Natural killer cell treated with Interleukin-12 subunit alpha and Interleukin-12 subunit beta and Interleukin-15 and Interleukin-18, amount 100 ng/mL, for 72 hours (primary cell): Measurements from ENCODE around the gene PAN2. TPM values are rescaled to one million over a fixed set of nuclear protein-coding genes. Genes with fewer than 3 reads are reported as not detected.

ENCODE experiments used
- ATAC-seq, 2 donors: fragments of 150-1000 bp; cut with Tn5 transposase in 1 of 2; sonication (Bioruptor Pico), chemical (Tn5 transposase) in 1 of 2; 2 replicates each; pipeline ENCODE4 v1.10.0; 2021
- DNase-seq: peaks from one replicate; pipeline ENCODE4 v3.0.0; 2022; ENCODE audit warnings: low spot score
- H3K27ac Mint-ChIP-seq, 2 donors: 1 replicate in 1 of 2; 2 replicates in 1 of 2; pipeline ENCODE4 v1.8.0; 2022; ENCODE audit warnings: mixed read lengths in 2 of 2, mild to moderate bottlenecking in 1 of 2, moderate library complexity in 1 of 2
- H3K27me3 Mint-ChIP-seq, 2 donors: 1 replicate in 1 of 2; 2 replicates in 1 of 2; pipeline ENCODE4 v1.8.0; 2022; ENCODE audit warnings: mixed read lengths in 2 of 2
- H3K36me3 Mint-ChIP-seq: one replicate; pipeline ENCODE4 v1.8.0; 2022; ENCODE audit warnings: mixed read lengths
- H3K4me1 Mint-ChIP-seq, 2 donors: 1 replicate in 1 of 2; 2 replicates in 1 of 2; pipeline ENCODE4 v1.8.0; 2022; ENCODE audit warnings: low read depth in 2 of 2, mixed read lengths in 2 of 2, mild to moderate bottlenecking in 1 of 2
- H3K4me3 Mint-ChIP-seq: one replicate; pipeline ENCODE4 v1.8.0; 2022; ENCODE audit warnings: mixed read lengths
- H3K9me3 Mint-ChIP-seq: 2 replicates; pipeline ENCODE4 v1.8.0; 2022; ENCODE audit warnings: mixed read lengths
- total RNA-seq, 2 donors: library from RNA; stranded (reverse); gene quantifications; one replicate each; pipeline ENCODE4 v1.2.3, GENCODE V29; 2022

The PAN2 gene
- total RNA-seq, result 10 to 100 TPM; 22.8 to 42.8 TPM

DNA sequence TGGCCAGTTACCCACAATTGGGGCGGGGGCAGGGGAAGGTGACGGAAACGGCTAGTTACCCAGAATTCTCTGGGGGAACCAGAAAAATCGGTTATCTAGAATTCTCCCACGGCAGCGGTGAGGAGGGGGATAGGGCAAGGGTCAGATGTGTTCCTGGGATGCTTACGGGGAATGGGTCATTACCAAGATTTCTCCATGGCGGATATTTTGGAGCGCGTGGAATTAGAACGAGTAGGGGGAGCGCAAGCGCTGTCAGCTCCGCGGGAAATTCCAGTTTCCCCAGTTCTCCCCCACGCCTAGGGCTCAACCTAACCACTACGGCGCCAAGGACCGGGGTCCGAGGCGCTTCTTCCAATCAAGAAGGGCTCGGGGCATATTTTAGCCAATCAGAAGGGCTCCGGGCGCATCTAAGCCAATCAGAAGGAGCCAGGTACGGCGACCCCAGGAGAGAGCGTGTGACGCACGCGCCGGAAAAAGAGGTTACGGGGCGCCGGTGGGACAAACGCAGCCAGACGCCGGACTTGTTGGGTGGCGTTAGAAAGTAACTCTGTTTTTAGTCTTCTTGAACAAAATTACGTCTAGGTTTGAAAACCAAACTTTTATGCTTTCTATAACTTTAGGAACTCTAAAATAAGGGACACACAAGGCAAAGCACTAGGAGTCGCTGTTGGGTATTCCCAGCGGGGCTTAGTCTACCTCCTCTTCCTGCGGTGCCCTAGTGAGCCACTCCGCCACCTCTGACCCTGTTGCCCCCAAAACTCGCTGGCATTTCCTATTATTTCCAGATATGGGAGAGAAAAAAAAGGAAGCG is at the start of gene PAN2:
Gene PAN2 (minus strand): TSS at position 322 of the 811 bp plus-strand sequence. CDS start 906 bp downstream, outside the sequence.
- ATAC-seq, result peak; percentile 99 to 100
- Mint-ChIP-seq H3K27me3 (no peaks in the 10 kb centered on the region), H3K4me3 (peak within 1 kb of the TSS; percentile 94), H3K9me3 (no peaks in the 10 kb centered on the region), H3K4me1 (peaks cover 31 to 32% of the 10 kb centered on the region in 2 donors), H3K27ac (peak within 1 kb of the TSS; percentile 100), H3K36me3 (no peaks in the 10 kb centered on the region)
- peak; percentile 97 for DNase-seq

- H3K36me3 Mint-ChIP-seq, result no peaks in the 10 kb centered on the region
- no peaks in the 10 kb centered on the region for H3K27me3 Mint-ChIP-seq
- no peaks in the 10 kb centered on the region for H3K4me1 Mint-ChIP-seq
- no peak overlapping the region for H3K27ac Mint-ChIP-seq
- no peak overlapping the region for H3K4me3 Mint-ChIP-seq
- H3K9me3 Mint-ChIP-seq, result no peaks in the 10 kb centered on the region
- DNase-seq (no peak), ATAC-seq (no peak)
These were observed 48.8 kb upstream of the PAN2 start for GRCh38 chr12:56382611-56383010.

- no peak for ATAC-seq
- Mint-ChIP-seq H3K4me1 (no peaks in the 10 kb centered on the region), H3K27me3 (no peaks in the 10 kb centered on the region), H3K9me3 (no peaks in the 10 kb centered on the region), H3K36me3 (no peaks in the 10 kb centered on the region), H3K4me3 (no peak overlapping the region), H3K27ac (no peak overlapping the region)
- DNase-seq, result no peak
These were observed 44.2 kb upstream of the PAN2 start for GRCh38 chr12:56377989-56378316.

- Mint-ChIP-seq H3K4me3 (no peak overlapping the region), H3K27ac (no peak overlapping the region), H3K4me1 (no peaks in the 10 kb centered on the region), H3K27me3 (no peaks in the 10 kb centered on the region), H3K36me3 (no peaks in the 10 kb centered on the region), H3K9me3 (no peaks in the 10 kb centered on the region)
- ATAC-seq, result no peak
- DNase-seq, result no peak
These were observed 43.6 kb upstream of the PAN2 start for GRCh38 chr12:56377310-56377988.

GRCh38 chr12:56375598-56376434 is 42.0 kb upstream of the PAN2 start:
- no peaks in the 10 kb centered on the region for H3K4me1 Mint-ChIP-seq
- H3K27me3 Mint-ChIP-seq, result peaks cover 0 to 6% of the 10 kb centered on the region in 2 donors
- ATAC-seq (no peak), DNase-seq (no peak)
- no peaks in the 10 kb centered on the region for H3K36me3 Mint-ChIP-seq
- H3K9me3 Mint-ChIP-seq, result no peaks in the 10 kb centered on the region
- H3K4me3 Mint-ChIP-seq, result no peak overlapping the region
- no peak overlapping the region for H3K27ac Mint-ChIP-seq

GRCh38 chr12:56374726-56375597 is 41.2 kb upstream of the PAN2 start:
- DNase-seq, result no peak
- H3K4me3 Mint-ChIP-seq, result no peak overlapping the region
- H3K36me3 Mint-ChIP-seq, result no peaks in the 10 kb centered on the region
- no peak overlapping the region for H3K27ac Mint-ChIP-seq
- no peaks in the 10 kb centered on the region for H3K9me3 Mint-ChIP-seq
- H3K4me1 Mint-ChIP-seq, result no peaks in the 10 kb centered on the region
- H3K27me3 Mint-ChIP-seq, result peaks cover 0 to 6% of the 10 kb centered on the region in 2 donors
- ATAC-seq, result no peak

- Mint-ChIP-seq H3K27me3 (peaks cover 0 to 6% of the 10 kb centered on the region in 2 donors), H3K36me3 (no peaks in the 10 kb centered on the region), H3K27ac (no peak overlapping the region), H3K4me1 (no peaks in the 10 kb centered on the region), H3K4me3 (no peak overlapping the region), H3K9me3 (no peaks in the 10 kb centered on the region)
- ATAC-seq (no peak), DNase-seq (no peak)
These were observed 39.7 kb upstream of the PAN2 start for GRCh38 chr12:56373515-56373914.

GRCh38 chr12:56366948-56367347 is 33.1 kb upstream of the PAN2 start:
- H3K4me1 Mint-ChIP-seq, result no peaks in the 10 kb centered on the region
- DNase-seq (no peak), ATAC-seq (no peak)
- H3K27me3 Mint-ChIP-seq, result peaks cover 0 to 6% of the 10 kb centered on the region in 2 donors
- no peaks in the 10 kb centered on the region for H3K9me3 Mint-ChIP-seq
- no peak overlapping the region for H3K4me3 Mint-ChIP-seq
- H3K27ac Mint-ChIP-seq, result no peak overlapping the region
- no peaks in the 10 kb centered on the region for H3K36me3 Mint-ChIP-seq

DNA sequence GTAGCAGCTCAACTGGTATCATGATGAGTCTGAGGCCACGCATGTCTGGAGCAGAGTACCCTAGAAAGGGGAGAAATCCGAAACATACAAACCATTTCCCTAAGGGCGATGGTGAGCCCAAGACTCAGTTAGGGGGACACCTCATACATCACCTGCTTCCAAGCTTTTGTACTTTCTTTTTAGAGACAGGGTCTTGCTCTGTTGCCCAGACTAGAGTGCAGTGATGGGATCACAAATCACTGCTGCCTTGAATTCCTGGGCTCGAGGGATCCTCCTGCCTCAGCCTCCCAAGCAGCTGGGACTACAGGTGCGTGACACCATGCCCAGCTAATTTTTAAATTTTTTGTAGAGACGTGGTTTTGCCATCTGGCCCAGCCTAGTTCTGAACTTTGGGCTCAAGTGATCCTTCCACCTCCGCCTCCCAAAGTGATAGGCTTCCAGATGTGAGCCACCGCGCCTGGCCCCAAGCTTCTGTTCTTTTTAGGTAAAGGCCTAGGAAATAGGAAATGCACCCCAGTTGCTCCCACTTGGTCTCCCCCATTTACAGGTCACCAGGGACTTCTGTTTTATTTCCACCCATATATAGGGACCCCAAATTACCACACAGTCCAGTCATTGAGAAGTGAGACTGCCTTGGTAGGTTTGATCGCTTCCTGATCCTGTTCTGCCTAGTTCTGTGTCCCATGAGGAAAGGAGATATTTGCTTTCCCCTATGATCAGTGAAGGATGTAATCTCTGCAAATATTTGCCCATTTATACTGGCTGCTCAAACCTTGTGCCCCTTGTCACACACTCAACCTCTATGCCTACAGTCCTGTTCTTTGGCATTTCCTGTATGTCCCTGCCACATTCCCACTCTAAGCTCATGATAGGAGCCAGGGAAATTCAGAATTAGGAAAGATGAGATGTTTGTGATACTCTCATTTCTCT is 28.6 kb upstream of the PAN2 start, which contains the start of gene APOF:
Gene APOF (minus strand): TSS at position 728 of the 930 bp plus-strand sequence. CDS start 112 bp downstream, at position 616.
- H3K4me1 Mint-ChIP-seq, result peaks cover 13 to 21% of the 10 kb centered on the region in 2 donors
- peak within 1 kb of the TSS; percentile 86 for H3K4me3 Mint-ChIP-seq
- no peaks in the 10 kb centered on the region for H3K27me3 Mint-ChIP-seq
- no peaks in the 10 kb centered on the region for H3K9me3 Mint-ChIP-seq
- no peak for DNase-seq
- no peaks in the 10 kb centered on the region for H3K36me3 Mint-ChIP-seq
- peak within 1 kb of the TSS; percentile 88 to 95 for H3K27ac Mint-ChIP-seq
- no peak for ATAC-seq

DNA sequence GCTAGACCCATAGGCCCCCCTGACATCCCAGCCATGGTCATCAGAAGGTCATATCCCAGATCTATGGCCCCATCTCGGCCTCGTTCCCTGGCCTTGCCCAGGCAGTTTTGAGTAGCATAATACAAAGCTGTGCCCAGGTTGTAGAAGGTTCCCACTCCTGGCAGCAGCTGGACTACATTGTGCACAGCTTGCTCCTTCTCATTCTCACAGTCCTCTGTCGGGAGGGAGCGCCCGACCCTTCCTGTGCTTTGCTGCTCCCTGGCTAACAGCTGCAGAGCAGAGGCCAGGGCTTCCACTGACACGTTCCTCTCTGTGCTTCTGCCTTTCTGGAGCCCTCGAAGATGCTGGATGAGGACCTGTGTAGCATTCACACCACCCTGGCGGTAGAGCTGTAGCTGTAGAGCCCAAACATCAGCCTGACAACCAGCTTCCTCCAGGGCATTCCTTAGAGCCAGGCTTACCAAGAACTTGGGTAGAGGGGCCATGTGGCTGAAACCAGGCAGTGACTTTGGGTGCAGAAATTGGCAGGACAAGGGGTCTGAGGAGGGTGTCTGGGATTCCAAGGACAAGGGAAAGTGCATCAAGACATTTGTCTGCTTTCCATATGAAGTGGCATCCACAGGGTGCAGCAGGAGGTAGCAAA is 27.8 kb upstream of the PAN2 start:
- Mint-ChIP-seq H3K27me3 (no peaks in the 10 kb centered on the region), H3K4me1 (peaks cover 13 to 21% of the 10 kb centered on the region in 2 donors), H3K9me3 (no peaks in the 10 kb centered on the region), H3K4me3 (peak overlapping the region; percentile 86), H3K36me3 (no peaks in the 10 kb centered on the region), H3K27ac (peak overlapping the region; percentile 88 to 95)
- no peak for DNase-seq
- no peak for ATAC-seq

DNA sequence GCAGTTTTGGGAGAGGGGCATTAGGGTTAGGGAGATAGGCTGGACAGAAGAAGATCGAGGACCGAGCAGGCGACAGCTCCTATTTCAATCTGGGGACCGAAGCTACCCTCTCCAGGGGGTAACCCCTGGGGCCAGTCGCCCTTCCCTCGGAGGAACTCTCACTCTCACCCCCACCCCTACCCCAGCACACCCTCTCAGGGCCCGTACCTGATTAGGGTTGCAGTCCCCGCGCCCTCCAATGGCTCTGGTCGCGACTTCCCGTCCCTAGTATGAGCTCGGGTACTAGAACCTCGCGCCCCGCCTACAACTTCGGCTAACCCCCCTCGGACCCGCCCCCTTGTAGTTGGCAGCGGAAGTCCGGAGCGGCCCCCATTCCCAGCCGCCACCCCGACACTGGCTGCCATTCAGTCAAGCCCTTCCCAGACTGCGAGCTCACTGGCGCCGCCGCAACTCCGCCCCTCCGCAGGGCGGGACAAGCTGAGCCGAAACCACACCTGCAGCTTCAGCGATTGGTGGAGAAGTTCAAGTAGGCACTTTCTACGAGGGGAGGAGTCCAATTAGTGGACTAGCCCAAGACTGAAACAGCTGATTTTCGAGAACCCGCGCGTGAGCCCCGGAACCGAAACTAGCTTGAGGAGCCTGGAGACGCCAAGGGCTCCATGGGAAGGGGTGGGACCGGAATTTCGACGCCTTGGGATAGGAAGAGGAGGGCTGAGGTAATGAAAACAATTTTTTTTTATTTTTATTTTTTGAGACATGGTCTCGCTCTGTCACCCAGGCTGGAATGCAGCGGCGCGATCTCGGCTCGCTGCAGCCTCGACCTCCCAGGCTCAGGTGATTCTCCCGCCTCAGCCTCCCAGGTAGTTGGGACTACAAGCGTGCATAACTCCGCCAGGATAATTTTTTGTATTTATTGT is 26.3 kb upstream of the PAN2 start, which contains the start of gene STAT2:
Gene STAT2 (minus strand): TSS at position 257 of the 917 bp plus-strand sequence. CDS start 3,536 bp downstream, outside the sequence.
- H3K9me3 Mint-ChIP-seq, result no peaks in the 10 kb centered on the region
- H3K36me3 Mint-ChIP-seq, result no peaks in the 10 kb centered on the region
- ATAC-seq (peak; percentile 98 to 99), DNase-seq (peak; percentile 100)
- peak within 1 kb of the TSS; percentile 86 for H3K4me3 Mint-ChIP-seq
- peak within 1 kb of the TSS; percentile 88 to 95 for H3K27ac Mint-ChIP-seq
- no peaks in the 10 kb centered on the region for H3K27me3 Mint-ChIP-seq
- H3K4me1 Mint-ChIP-seq, result peaks cover 13 to 21% of the 10 kb centered on the region in 2 donors
